HEK293 (cell line): Measurements from ENCODE around the gene EML1.

Experiments
- KLF1 ChIP-seq: fragments of 450-650 bp; formaldehyde crosslinking; IDR thresholded peaks from 2 replicates; pipeline ENCODE4 v1.5.1; 2016; ENCODE audit warnings: missing biosample characterization, missing genetic modification characterization
- KLF16 ChIP-seq: fragments of 450-650 bp; formaldehyde crosslinking; IDR thresholded peaks from 2 replicates; pipeline ENCODE4 v1.5.1; 2017; ENCODE audit warnings: missing biosample characterization, missing genetic modification characterization
- KLF9 ChIP-seq: fragments of 450-650 bp; formaldehyde crosslinking; IDR thresholded peaks from 2 replicates; pipeline ENCODE4 v1.5.1; 2016; ENCODE audit warnings: missing biosample characterization, missing genetic modification characterization, low read depth
- OSR2 ChIP-seq: fragments of 450-650 bp; formaldehyde crosslinking; IDR thresholded peaks from 2 replicates; pipeline ENCODE4 v1.5.1; 2016; ENCODE audit warnings: missing biosample characterization, missing genetic modification characterization
- REST ChIP-seq: fragments of 450-650 bp; formaldehyde crosslinking; IDR thresholded peaks from 2 replicates; pipeline ENCODE4 v1.5.1; 2016; ENCODE audit warnings: missing biosample characterization, missing genetic modification characterization
- ZNF10 ChIP-seq: fragments of 450-650 bp; formaldehyde crosslinking; IDR thresholded peaks from 2 replicates; pipeline ENCODE4 v1.5.1; 2017; ENCODE audit warnings: missing biosample characterization, missing genetic modification characterization
- ZNF157 ChIP-seq: fragments of 450-650 bp; formaldehyde crosslinking; IDR thresholded peaks from 2 replicates; pipeline ENCODE4 v1.5.1; 2016; ENCODE audit warnings: missing biosample characterization, missing genetic modification characterization
- ZNF280D ChIP-seq: fragments of 450-650 bp; formaldehyde crosslinking; IDR thresholded peaks from 2 replicates; pipeline ENCODE4 v1.5.1; 2016; ENCODE audit warnings: missing biosample characterization, missing genetic modification characterization
- ZNF561 ChIP-seq: fragments of 450-650 bp; IDR thresholded peaks from 2 replicates; pipeline ENCODE4 v1.5.1; 2018; ENCODE audit warnings: missing biosample characterization, missing genetic modification characterization, borderline replicate concordance
- ZNF580 ChIP-seq: fragments of 450-650 bp; formaldehyde crosslinking; IDR thresholded peaks from 2 replicates; pipeline ENCODE4 v1.5.1; 2016; ENCODE audit warnings: missing biosample characterization, missing genetic modification characterization
- TF ChIP-seq, protein P1 (sequence below): fragments of 450-650 bp; formaldehyde crosslinking; IDR thresholded peaks from 2 replicates; pipeline ENCODE4 v1.5.1; 2016; ENCODE audit warnings: missing biosample characterization, missing genetic modification characterization

DNA sequence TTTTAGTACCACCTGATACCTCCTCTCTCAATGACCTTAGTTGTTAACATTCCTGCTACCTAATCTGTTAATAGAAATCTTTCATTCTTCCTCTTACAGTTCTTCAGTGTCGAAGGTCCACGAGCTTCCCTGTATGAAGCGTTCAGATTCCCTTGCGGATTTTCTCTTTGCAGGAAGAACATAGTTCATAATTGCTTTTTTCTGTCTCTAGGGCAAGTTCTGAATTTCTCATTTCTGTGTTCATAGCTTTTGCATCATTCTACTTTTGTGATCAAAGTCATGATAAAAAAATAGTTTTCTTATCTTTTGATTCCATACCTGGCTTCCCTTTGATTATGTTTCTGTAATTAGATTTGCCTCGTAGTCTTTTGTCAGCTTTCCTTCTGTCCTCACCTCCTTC lies 94.9 kb downstream of the EML1 start:
- TF ChIP-seq, protein P1, sequence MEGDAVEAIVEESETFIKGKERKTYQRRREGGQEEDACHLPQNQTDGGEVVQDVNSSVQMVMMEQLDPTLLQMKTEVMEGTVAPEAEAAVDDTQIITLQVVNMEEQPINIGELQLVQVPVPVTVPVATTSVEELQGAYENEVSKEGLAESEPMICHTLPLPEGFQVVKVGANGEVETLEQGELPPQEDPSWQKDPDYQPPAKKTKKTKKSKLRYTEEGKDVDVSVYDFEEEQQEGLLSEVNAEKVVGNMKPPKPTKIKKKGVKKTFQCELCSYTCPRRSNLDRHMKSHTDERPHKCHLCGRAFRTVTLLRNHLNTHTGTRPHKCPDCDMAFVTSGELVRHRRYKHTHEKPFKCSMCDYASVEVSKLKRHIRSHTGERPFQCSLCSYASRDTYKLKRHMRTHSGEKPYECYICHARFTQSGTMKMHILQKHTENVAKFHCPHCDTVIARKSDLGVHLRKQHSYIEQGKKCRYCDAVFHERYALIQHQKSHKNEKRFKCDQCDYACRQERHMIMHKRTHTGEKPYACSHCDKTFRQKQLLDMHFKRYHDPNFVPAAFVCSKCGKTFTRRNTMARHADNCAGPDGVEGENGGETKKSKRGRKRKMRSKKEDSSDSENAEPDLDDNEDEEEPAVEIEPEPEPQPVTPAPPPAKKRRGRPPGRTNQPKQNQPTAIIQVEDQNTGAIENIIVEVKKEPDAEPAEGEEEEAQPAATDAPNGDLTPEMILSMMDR (tag by site-specific recombination): no peak
- TF ChIP-seq ZNF157 (no peak), REST (tag by site-specific recombination) (no peak), KLF1 (tag by site-specific recombination) (no peak), ZNF561 (tag by site-specific recombination) (no peak), KLF9 (tag by site-specific recombination) (no peak), OSR2 (tag by site-specific recombination) (no peak), KLF16 (tag by site-specific recombination) (no peak), ZNF280D (no peak), ZNF580 (tag by site-specific recombination) (no peak), ZNF10 (tag by site-specific recombination) (no peak)
